Lung (tissue), 12 donors: ENCODE results near the gene FYB1. TPM values are rescaled to one million over a fixed set of nuclear protein-coding genes. Genes with fewer than 3 reads are reported as not detected.

ENCODE experiments used
- ATAC-seq: fragments of 200-7000 bp; cut with Tn5 transposase; one replicate; pipeline ENCODE4 v1.9.1; 2020; ENCODE audit warnings: moderate number of reproducible peaks; ENCODE audit not compliant: insufficient read depth, low FRiP score
- DNase-seq, 3 donors: peaks; one replicate each; pipeline ENCODE4 v3.0.0-alpha.2; 2013 to 2017
- H3K27ac ChIP-seq, 2 donors: one replicate each; pipeline ENCODE4 v1.5.1; 2013; ENCODE audit warnings: mild to moderate bottlenecking in 2 of 2, moderate library complexity in 2 of 2, control low read depth in 1 of 2, inconsistent platforms in 1 of 2, low read depth in 1 of 2, low read length in 1 of 2
- H3K27me3 ChIP-seq, 3 donors: one replicate each; pipeline ENCODE4 v1.5.1; 2013; ENCODE audit warnings: low read length in 2 of 3; ENCODE audit not compliant: control insufficient read depth in 3 of 3, insufficient read depth in 3 of 3
- H3K36me3 ChIP-seq, 4 donors: one replicate each; pipeline ENCODE4 v1.5.1; 2013; ENCODE audit warnings: low read length in 4 of 4, mild to moderate bottlenecking in 1 of 4, moderate library complexity in 1 of 4; ENCODE audit not compliant: control insufficient read depth in 4 of 4, insufficient read depth in 4 of 4
- H3K4me1 ChIP-seq, 5 donors: one replicate each; pipeline ENCODE4 v1.5.1; 2013; ENCODE audit warnings: low read length in 5 of 5, mild to moderate bottlenecking in 2 of 5, moderate library complexity in 1 of 5; ENCODE audit not compliant: control insufficient read depth in 5 of 5, insufficient read depth in 5 of 5
- H3K4me3 ChIP-seq: one replicate; pipeline ENCODE4 v1.5.1; 2013; ENCODE audit warnings: mild to moderate bottlenecking, control low read depth, moderate library complexity
- H3K9ac ChIP-seq, 2 donors: one replicate each; pipeline ENCODE4 v1.5.1; 2013; ENCODE audit warnings: low read length in 2 of 2, control low read depth in 1 of 2; ENCODE audit not compliant: insufficient read depth in 1 of 2
- H3K9me3 ChIP-seq, 4 donors: one replicate each; pipeline ENCODE4 v1.5.1; 2013; ENCODE audit warnings: low read length in 3 of 4, mild to moderate bottlenecking in 1 of 4, moderate library complexity in 1 of 4; ENCODE audit not compliant: control insufficient read depth in 4 of 4, insufficient read depth in 3 of 4
- CTCF ChIP-seq: IDR thresholded peaks from 2 replicates; pipeline ENCODE4 v1.5.1; 2012; ENCODE audit warnings: mild to moderate bottlenecking; ENCODE audit errors: control extremely low read depth, extremely low read depth
- WGBS, 2 donors: extraction: QIAGEN DNeasy Blood & Tissue Kit; methylation state at CpG; one replicate each; pipeline ENCODE4 v1.1.7; 2013; 5-methylcytosine and 5-hydroxymethylcytosine counted together
- polyA plus RNA-seq, 2 donors: library from polyadenylated mRNA; stranded (reverse); fragments of 200-250 nt; gene quantifications; one replicate each; pipeline ENCODE4 v1.2.1, GENCODE V29; 2013
- total RNA-seq, 2 donors: library from RNA; depleted of rRNA in 1 of 2; stranded (reverse); fragments of >200 nt in 1 of 2; gene quantifications; one replicate each; pipeline ENCODE4 v1.2.1, GENCODE V29; 2014 to 2021
- donor health status: control.
- donor health status: control.
- donor health status: Bipolar disorder and iron deficiency.
- donor health status: healthy.
- donor health status: DM: yes; HTN: yes; CAD: no.

Gene FYB1
- total and polyA plus RNA-seq, 4 donors: 4.5 to 51.4 (median 32.5) TPM

GRCh38 chr5:39264528-39264927 is 45.2 kb upstream of the FYB1 start:
- Histone ChIP-seq H3K9ac (no peak overlapping the region), H3K27me3 (no peaks in the 10 kb centered on the region), H3K4me3 (no peak overlapping the region), H3K27ac (no peak overlapping the region), H3K36me3 (no peaks in the 10 kb centered on the region), H3K4me1 (peaks cover 0 to 5% (median 0%) of the 10 kb centered on the region in 5 donors), H3K9me3 (no peaks in the 10 kb centered on the region)
- WGBS, 2 donors: 64 to 79% methylated on average over 1 of the region's 1 CpG
- TF ChIP-seq CTCF: no peak
- DNase-seq (no peak), ATAC-seq (no peak)

GRCh38 chr5:39262981-39263380 is 43.6 kb upstream of the FYB1 start:
- no peak for TF ChIP-seq CTCF
- no peak for ATAC-seq
- H3K9ac ChIP-seq: no peak overlapping the region
- WGBS, 2 donors: 51 to 72% methylated on average over 2 of the region's 2 CpGs
- no peaks in the 10 kb centered on the region for H3K36me3 ChIP-seq
- H3K27me3 ChIP-seq: no peaks in the 10 kb centered on the region
- H3K4me3 ChIP-seq: no peak overlapping the region
- H3K9me3 ChIP-seq: peaks cover 0 to 2% (median 0%) of the 10 kb centered on the region in 4 donors
- no peak overlapping the region for H3K27ac ChIP-seq
- peaks cover 0 to 5% (median 0%) of the 10 kb centered on the region in 5 donors for H3K4me1 ChIP-seq
- DNase-seq: no peak

- Histone ChIP-seq H3K9me3 (peaks cover 0 to 2% (median 0%) of the 10 kb centered on the region in 4 donors), H3K27ac (no peak overlapping the region), H3K9ac (no peak overlapping the region), H3K36me3 (no peaks in the 10 kb centered on the region), H3K4me3 (no peak overlapping the region), H3K27me3 (no peaks in the 10 kb centered on the region), H3K4me1 (no peaks in the 10 kb centered on the region)
- no peak for TF ChIP-seq CTCF
- DNase-seq (no peak), ATAC-seq (no peak)
These were observed 40.7 kb upstream of the FYB1 start for GRCh38 chr5:39260095-39260494.

- DNase-seq: no peak
- 96 to 98% methylated on average over 3 of the region's 3 CpGs for WGBS, 2 donors
- Histone ChIP-seq H3K27ac (no peak overlapping the region), H3K4me1 (no peaks in the 10 kb centered on the region), H3K36me3 (no peaks in the 10 kb centered on the region), H3K4me3 (no peak overlapping the region), H3K9me3 (peaks cover 0 to 2% (median 0%) of the 10 kb centered on the region in 4 donors), H3K27me3 (no peaks in the 10 kb centered on the region), H3K9ac (no peak overlapping the region)
- no peak for ATAC-seq
- no peak for TF ChIP-seq CTCF
These were observed 38.2 kb upstream of the FYB1 start for GRCh38 chr5:39257554-39257953.
